Transverse colon (tissue), 4 donors: ENCODE measurements around the gene SLC14A1.

Experiments used
- POLR2AphosphoS5 ChIP-seq, 3 donors: sonication (generic); formaldehyde crosslinking; IDR thresholded peaks; one replicate each; pipeline ENCODE4 v1.6.1; 2016; ENCODE audit warnings: antibody characterized with exemption in 3 of 3
- TF ChIP-seq, protein P1 (sequence below), 5 experiments: fragments of 200-600 bp in 3 of 5; fragments of 450-650 bp in 2 of 5; sonication (generic) in 3 of 5; IDR thresholded peaks; 1 replicate in 2 of 5; 2 replicates in 3 of 5; pipeline ENCODE4 v1.5.1; 2016 to 2017; ENCODE audit warnings: antibody characterized with exemption in 5 of 5, inconsistent platforms in 3 of 5, mild to moderate bottlenecking in 2 of 5, moderate library complexity in 1 of 5

DNA sequence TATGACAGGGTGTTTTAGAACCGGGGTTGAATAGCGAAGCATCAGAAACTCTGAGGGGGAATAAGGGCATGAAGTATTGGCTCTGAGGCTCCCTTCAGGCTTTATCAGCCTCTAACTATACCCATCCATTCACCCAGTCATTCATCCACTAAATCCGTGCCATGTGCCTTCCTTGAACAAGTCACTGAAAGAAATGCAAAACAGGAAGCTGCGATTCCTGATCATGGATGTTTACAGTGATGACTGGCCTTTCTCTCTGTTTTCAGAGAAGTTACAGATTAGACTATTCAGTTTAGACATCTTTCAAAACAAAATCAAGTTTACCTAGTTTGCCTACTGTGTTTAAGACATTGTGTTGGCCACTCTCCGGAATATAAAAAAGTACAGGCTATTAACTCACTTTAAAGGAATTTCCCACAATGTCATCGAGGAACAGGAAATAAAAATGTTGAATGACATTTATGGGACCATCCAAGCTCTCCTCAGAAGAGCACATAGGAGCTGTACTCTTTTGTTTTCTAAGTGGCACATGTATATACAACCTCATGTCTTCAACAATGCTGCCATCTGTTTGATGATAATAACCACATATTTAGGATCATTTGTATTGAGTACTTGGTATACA lies 43.8 kb upstream of the SLC14A1 start:
- TF ChIP-seq, protein P1, sequence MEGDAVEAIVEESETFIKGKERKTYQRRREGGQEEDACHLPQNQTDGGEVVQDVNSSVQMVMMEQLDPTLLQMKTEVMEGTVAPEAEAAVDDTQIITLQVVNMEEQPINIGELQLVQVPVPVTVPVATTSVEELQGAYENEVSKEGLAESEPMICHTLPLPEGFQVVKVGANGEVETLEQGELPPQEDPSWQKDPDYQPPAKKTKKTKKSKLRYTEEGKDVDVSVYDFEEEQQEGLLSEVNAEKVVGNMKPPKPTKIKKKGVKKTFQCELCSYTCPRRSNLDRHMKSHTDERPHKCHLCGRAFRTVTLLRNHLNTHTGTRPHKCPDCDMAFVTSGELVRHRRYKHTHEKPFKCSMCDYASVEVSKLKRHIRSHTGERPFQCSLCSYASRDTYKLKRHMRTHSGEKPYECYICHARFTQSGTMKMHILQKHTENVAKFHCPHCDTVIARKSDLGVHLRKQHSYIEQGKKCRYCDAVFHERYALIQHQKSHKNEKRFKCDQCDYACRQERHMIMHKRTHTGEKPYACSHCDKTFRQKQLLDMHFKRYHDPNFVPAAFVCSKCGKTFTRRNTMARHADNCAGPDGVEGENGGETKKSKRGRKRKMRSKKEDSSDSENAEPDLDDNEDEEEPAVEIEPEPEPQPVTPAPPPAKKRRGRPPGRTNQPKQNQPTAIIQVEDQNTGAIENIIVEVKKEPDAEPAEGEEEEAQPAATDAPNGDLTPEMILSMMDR (IDR thresholded peaks at IDR 0.05) = no peak
- TF ChIP-seq POLR2AphosphoS5 (IDR thresholded peaks at IDR 0.05) = no peak
